Right cardiac atrium (tissue), 5 donors: Measurements from ENCODE around the gene GPR156. TPM values are rescaled to one million over a fixed set of nuclear protein-coding genes. Genes with fewer than 3 reads are reported as not detected.
"Not testable (repeated sequence)": the region's sequence is repeated elsewhere in the genome, so short reads cannot be mapped to it uniquely, and the experiment has no call there.

ENCODE experiments used
- ATAC-seq, 2 donors: fragments of 200-7000 bp; cut with Tn5 transposase; one replicate each; pipeline versions ENCODE4 v1.8.0 to v1.9.1; 2020; ENCODE audit warnings: moderate library complexity in 2 of 2, mild to moderate bottlenecking in 1 of 2
- DNase-seq, 3 donors: peaks; one replicate each; pipeline ENCODE4 v3.0.0-alpha.2; 2020
- H3K27ac ChIP-seq: one replicate; pipeline ENCODE4 v1.5.1; 2013; ENCODE audit warnings: mild to moderate bottlenecking, low read length, control low read depth, moderate library complexity
- H3K27me3 ChIP-seq: one replicate; pipeline ENCODE4 v1.6.1; 2013; ENCODE audit not compliant: control insufficient read depth, insufficient read depth
- H3K4me1 ChIP-seq: one replicate; pipeline ENCODE4 v1.6.1; 2013; ENCODE audit warnings: low read length; ENCODE audit not compliant: control insufficient read depth, insufficient read depth
- H3K4me3 ChIP-seq: one replicate; pipeline ENCODE4 v1.5.1; 2013; ENCODE audit warnings: low read length, control low read depth
- H3K9me3 ChIP-seq: one replicate; pipeline ENCODE4 v1.6.1; 2013; ENCODE audit warnings: low read length; ENCODE audit not compliant: control insufficient read depth
- WGBS: extraction: QIAGEN DNeasy Blood & Tissue Kit; methylation state at CpG from one replicate; pipeline ENCODE4 v1.1.7; 2013; 5-methylcytosine and 5-hydroxymethylcytosine counted together
- intact Hi-C, 4 donors: fragments of 100-400 bp; cut with DNase I; formaldehyde crosslinking; loops; one replicate each; pipeline versions ENCODE4 v1.11.0 to v1.14.0; 2022 to 2023
- long read RNA-seq, 4 donors: library from polyadenylated mRNA; unstranded; transcript quantifications; one replicate each; pipeline ENCODE4 v2.0.0, GENCODE V29; 2020 to 2021
- polyA plus RNA-seq: library from polyadenylated mRNA; stranded (reverse); fragments of 200-250 nt; gene quantifications from one replicate; pipeline ENCODE4 v1.2.3, GENCODE V29; 2013
- total RNA-seq, 4 donors: library from RNA; stranded (reverse); fragmentation: NEBNext Ultra II Directional; extraction: Animal tissue kit (Norgen Biotek cat#: 25700); gene quantifications; one replicate each; pipeline ENCODE4 v1.2.1, GENCODE V29; 2021
- donor health status: healthy with polysubstance abuse.
- donor health status: DM: no; HTN: yes; CAD: no.
- donor health status: DM: no; HTN: no; CAD: no.
- donor health status: DM: no; HTN: yes; CAD: no; lungs with severe emphysema.
- donor health status: DM: yes; HTN: yes; CAD: no.

GPR156 gene
- total RNA-seq = under 1 TPM; 0.08 to 0.31 (median 0.15) TPM
- polyA plus RNA-seq = 0.09 TPM
- long read RNA-seq, donor 1 = 0 reads
- long read RNA-seq, donor 2 = 0 reads
- long read RNA-seq, donor 3 = 0 reads
- long read RNA-seq, donor 4, partial matches to known transcripts = 0 of 1 reads
- long read RNA-seq, donor 4, other reads (novel, unspliced or antisense) = 1 of 1 reads

DNA sequence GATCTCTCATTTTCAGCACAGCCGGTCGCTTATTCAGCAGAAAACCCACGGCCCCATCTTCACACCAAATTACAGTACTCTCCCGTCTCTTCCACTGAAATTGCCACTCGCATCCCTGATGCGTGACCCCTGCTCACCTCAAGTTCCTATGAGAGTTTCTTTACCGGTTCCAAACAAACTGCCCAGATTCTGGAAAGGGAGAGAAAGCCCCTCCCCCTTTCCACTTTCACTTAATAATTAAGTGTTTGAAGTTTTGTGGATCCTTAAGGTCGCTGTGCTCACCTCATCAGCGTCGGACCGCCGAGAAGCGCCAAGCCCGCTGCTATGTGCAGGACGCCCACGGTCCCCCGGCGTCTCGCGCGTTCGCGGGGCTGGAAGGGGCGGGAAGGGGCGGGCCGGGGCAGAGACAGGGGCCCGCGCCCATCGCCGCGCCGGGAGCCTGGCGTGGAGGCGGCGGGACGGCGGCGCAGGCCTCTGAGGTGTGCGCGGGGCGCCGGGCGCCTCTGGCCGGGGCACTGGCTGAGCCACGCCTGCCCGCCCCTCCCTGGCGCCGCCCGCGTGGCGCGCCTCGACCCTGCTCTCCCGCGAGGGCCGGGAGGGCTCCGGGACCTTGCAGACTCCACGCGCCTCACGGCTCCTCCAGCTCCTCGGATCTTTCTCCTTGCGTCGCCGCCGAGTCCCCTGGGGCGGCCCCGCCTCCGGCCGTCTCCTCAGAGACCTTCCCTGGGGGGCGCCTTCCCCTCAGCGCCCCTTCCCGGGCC, at the start of gene GPR156:
TSS of gene GPR156 (minus strand) at position 476 of the 761 bp plus-strand sequence. CDS start 41,124 bp downstream, outside the sequence.
- WGBS = 3% methylated on average over 72 of the region's 72 CpGs
- peak within 1 kb of the TSS; percentile 68 for H3K4me3 ChIP-seq
- ATAC-seq = peak; percentile 79 to 82
- H3K4me1 ChIP-seq = no peaks in the 10 kb centered on the region
- peak; percentile 30 to 69 (median 67) for DNase-seq
- no peak within 1 kb of the TSS for H3K27ac ChIP-seq
- intact Hi-C loops = no loop called here
- H3K9me3 ChIP-seq = no peaks in the 10 kb centered on the region
- no peaks in the 10 kb centered on the region for H3K27me3 ChIP-seq

DNA sequence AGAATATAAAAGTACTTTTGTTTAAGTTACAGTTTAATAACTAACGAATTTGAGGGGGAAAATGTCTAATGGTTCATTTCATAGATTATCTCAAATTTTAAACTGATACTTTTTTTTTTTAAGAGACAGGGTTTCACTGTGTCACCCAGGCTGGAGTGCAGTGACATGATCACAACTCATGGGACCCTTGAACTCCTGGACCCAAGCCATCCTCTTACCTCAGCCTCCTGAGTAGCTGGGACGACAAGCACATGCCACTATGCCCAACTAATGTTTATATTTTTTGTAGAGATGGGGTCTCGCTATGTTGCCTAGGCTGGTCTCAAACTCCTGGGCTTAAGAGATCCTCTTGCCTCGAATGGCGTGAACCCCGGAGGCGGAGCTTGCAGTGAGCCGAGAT, 47.6 kb upstream of the GPR156 start:
- WGBS = 96% methylated on average over 8 of the region's 8 CpGs

GRCh38 chr3:120331076-120331475, 46.1 kb upstream of the GPR156 start:
- no peak for ATAC-seq
- no peak for DNase-seq
- Histone ChIP-seq H3K27me3 (no peaks in the 10 kb centered on the region), H3K9me3 (no peaks in the 10 kb centered on the region), H3K27ac (no peak overlapping the region), H3K4me1 (no peaks in the 10 kb centered on the region), H3K4me3 (no peak overlapping the region)
- WGBS = 97% methylated on average over 2 of the region's 2 CpGs
- intact Hi-C loops = no loop called here

More for the DNA sequence above, 47.6 kb upstream of the GPR156 start:
- Histone ChIP-seq H3K4me3 (no peak overlapping the region), H3K4me1 (no peaks in the 10 kb centered on the region), H3K27ac (no peak overlapping the region), H3K9me3 (no peaks in the 10 kb centered on the region), H3K27me3 (no peaks in the 10 kb centered on the region)
- peak in 1 of 3 donors; percentile 19 for DNase-seq
- ATAC-seq = no peak
- intact Hi-C loops = no loop called here

GRCh38 chr3:120326784-120327183, 41.8 kb upstream of the GPR156 start:
- Histone ChIP-seq H3K9me3 (no peaks in the 10 kb centered on the region), H3K27ac (no peak overlapping the region), H3K4me1 (no peaks in the 10 kb centered on the region), H3K4me3 (no peak overlapping the region), H3K27me3 (no peaks in the 10 kb centered on the region)
- DNase-seq (no peak), ATAC-seq (no peak)
- WGBS = 89% methylated on average over 2 of the region's 2 CpGs
- intact Hi-C loops = no loop called here

- H3K4me3 ChIP-seq = no peak overlapping the region
- H3K27me3 ChIP-seq = no peaks in the 10 kb centered on the region
- intact Hi-C loops = no loop called here
- no peaks in the 10 kb centered on the region for H3K9me3 ChIP-seq
- H3K4me1 ChIP-seq = no peaks in the 10 kb centered on the region
- H3K27ac ChIP-seq = no peak overlapping the region
- WGBS = 55% methylated on average over 1 of the region's 1 CpG
- ATAC-seq (no peak), DNase-seq (no peak)
Observed at GRCh38 chr3:120324190-120324589, 39.2 kb upstream of the GPR156 start.

- ATAC-seq, DNase-seq, intact Hi-C loops, H3K27me3 ChIP-seq, H3K27ac ChIP-seq, H3K4me3 ChIP-seq, H3K9me3 ChIP-seq, H3K4me1 ChIP-seq: not testable (repeated sequence)
- 81% methylated on average over 4 of the region's 4 CpGs for WGBS
Observed at GRCh38 chr3:120323761-120324160, 38.7 kb upstream of the GPR156 start.

GRCh38 chr3:120311863-120312794, 27.1 kb upstream of the GPR156 start:
- no peak overlapping the region for H3K4me3 ChIP-seq
- H3K4me1 ChIP-seq = no peaks in the 10 kb centered on the region
- DNase-seq = peak in 1 of 3 donors; percentile 18
- no peak overlapping the region for H3K27ac ChIP-seq
- no peaks in the 10 kb centered on the region for H3K27me3 ChIP-seq
- intact Hi-C loops = no loop called here
- H3K9me3 ChIP-seq = no peaks in the 10 kb centered on the region
- WGBS = 96% methylated on average over 24 of the region's 24 CpGs
- no peak for ATAC-seq

GRCh38 chr3:120306519-120307455, 21.8 kb upstream of the GPR156 start:
- WGBS = 63% methylated on average over 72 of the region's 72 CpGs
- Histone ChIP-seq H3K4me1 (no peaks in the 10 kb centered on the region), H3K27me3 (no peaks in the 10 kb centered on the region), H3K27ac (no peak overlapping the region), H3K9me3 (no peaks in the 10 kb centered on the region), H3K4me3 (no peak overlapping the region)
- DNase-seq (peak in 2 of 3 donors; percentile 43 to 52), ATAC-seq (peak in 1 of 2 donors; percentile 11)
- intact Hi-C loops = no loop called here

DNA sequence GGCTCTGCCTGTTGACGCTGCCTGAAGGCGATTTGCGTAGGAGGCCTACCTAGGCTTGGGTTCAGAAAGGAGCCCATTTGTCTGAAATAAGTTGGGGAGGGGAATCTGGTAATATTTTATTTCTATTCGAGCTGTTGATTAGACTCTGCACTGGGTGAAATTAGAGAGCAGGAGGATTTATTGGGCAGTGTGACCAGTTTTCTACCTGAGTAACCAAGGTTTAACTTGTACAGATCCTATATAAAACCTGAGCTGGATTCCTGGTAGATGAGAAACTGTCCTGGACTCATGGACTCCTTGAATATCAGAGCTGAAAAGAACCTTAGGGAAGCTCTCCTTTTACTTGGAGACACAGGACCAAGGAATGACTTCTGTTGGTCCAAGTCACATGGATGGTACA, 19.6 kb upstream of the GPR156 start:
- ATAC-seq (no peak), DNase-seq (no peak)
- 97% methylated on average over 4 of the region's 4 CpGs for WGBS
- intact Hi-C loops = no loop called here
- H3K9me3 ChIP-seq = no peaks in the 10 kb centered on the region
- H3K27me3 ChIP-seq = no peaks in the 10 kb centered on the region
- H3K27ac ChIP-seq = no peak overlapping the region
- H3K4me1 ChIP-seq = no peaks in the 10 kb centered on the region
- no peak overlapping the region for H3K4me3 ChIP-seq

DNA sequence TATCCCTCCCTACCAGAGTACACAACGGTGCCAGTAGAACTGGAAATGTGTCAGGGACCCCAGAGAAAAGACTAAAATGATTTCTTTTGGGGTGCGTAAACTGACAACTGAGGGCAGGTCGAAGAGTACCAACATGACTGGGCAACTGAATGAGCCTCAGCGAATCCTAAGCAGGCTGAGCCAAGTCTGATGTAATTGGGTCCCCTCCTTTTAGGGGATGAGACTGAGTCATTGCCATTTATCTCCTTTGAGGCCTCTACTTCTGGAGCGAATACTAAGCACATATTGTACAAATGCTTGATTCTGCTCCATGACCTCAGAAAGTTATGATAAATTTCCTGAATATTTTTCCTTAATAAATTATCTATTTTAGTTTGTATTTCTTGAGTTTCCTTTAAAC, 17.3 kb upstream of the GPR156 start:
- peak; percentile 91 to 92 for ATAC-seq
- intact Hi-C loops = no loop called here
- Histone ChIP-seq H3K27ac (peak overlapping the region; percentile 6), H3K27me3 (no peaks in the 10 kb centered on the region), H3K9me3 (no peaks in the 10 kb centered on the region), H3K4me3 (no peak overlapping the region), H3K4me1 (no peaks in the 10 kb centered on the region)
- 61% methylated on average over 5 of the region's 5 CpGs for WGBS
- DNase-seq = peak in 2 of 3 donors; percentile 37 to 43
